PC-3 (cell line): ENCODE results near the gene RGS17.

Experiments
- EZH2 ChIP-seq: fragments of 300-600 bp; sonication (generic); IDR thresholded peaks from one replicate; pipeline ENCODE4 v1.6.1; 2017; ENCODE audit warnings: antibody characterized with exemption, mild to moderate bottlenecking, low read length; ENCODE audit not compliant: unreplicated experiment
- TF ChIP-seq, protein P1 (sequence below): fragments of 300-600 bp; sonication (generic); conservative IDR thresholded peaks from 2 replicates; pipeline ENCODE4 v1.5.1; 2017; ENCODE audit warnings: antibody characterized with exemption, low read depth, mild to moderate bottlenecking, low read length

DNA sequence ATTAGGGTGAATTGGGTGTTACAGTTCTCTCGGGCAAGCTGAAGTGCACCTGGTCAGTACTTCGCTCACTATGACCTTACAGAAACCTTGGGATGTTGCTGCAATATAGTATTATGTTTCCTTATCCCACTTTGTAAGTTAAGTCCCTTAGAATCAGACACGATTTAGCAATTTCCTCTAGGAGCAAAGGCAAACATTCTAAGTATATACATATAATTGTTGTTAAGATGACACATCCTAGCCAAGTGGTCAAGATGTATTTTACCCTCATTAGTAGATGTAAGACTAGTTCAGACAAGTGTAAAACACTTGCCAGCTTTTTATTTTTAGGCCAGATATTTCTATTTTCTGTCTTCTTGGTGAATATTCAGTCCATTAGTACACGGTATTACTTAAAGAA lies 31.1 kb upstream of the RGS17 start:
- TF ChIP-seq, protein P1, sequence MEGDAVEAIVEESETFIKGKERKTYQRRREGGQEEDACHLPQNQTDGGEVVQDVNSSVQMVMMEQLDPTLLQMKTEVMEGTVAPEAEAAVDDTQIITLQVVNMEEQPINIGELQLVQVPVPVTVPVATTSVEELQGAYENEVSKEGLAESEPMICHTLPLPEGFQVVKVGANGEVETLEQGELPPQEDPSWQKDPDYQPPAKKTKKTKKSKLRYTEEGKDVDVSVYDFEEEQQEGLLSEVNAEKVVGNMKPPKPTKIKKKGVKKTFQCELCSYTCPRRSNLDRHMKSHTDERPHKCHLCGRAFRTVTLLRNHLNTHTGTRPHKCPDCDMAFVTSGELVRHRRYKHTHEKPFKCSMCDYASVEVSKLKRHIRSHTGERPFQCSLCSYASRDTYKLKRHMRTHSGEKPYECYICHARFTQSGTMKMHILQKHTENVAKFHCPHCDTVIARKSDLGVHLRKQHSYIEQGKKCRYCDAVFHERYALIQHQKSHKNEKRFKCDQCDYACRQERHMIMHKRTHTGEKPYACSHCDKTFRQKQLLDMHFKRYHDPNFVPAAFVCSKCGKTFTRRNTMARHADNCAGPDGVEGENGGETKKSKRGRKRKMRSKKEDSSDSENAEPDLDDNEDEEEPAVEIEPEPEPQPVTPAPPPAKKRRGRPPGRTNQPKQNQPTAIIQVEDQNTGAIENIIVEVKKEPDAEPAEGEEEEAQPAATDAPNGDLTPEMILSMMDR = no peak
- no peak for TF ChIP-seq EZH2
